Calu3 (cell line): ENCODE data around the gene MRM2. TPM values are rescaled to one million over a fixed set of nuclear protein-coding genes. Genes with fewer than 3 reads are reported as not detected.

Source experiments
- BruUV-seq: library from RNA; stranded (reverse); fragments of 400-500 nt; replicated peaks from 2 replicates; lab custom pipeline; 2021; lab: Mats Ljungman, UMichigan
- CTCF ChIA-PET: fragments of 300-600 bp; sonication (Branson Sonifier 250); formaldehyde crosslinking; loops from one replicate; lab custom pipeline; 2022; ENCODE audit warnings: antibody characterized with exemption; lab: Charles Lee
- DNase-seq: peaks from one replicate; pipeline ENCODE4 v3.0.0; 2022
- H3K27ac Mint-ChIP-seq: one replicate; pipeline ENCODE4 v1.8.0; 2022; ENCODE audit warnings: mixed read lengths; ENCODE audit not compliant: unreplicated experiment
- H3K27me3 Mint-ChIP-seq: one replicate; pipeline ENCODE4 v1.8.0; 2022; ENCODE audit warnings: mixed read lengths; ENCODE audit not compliant: unreplicated experiment
- H3K36me3 Mint-ChIP-seq: one replicate; pipeline ENCODE4 v1.8.0; 2022; ENCODE audit warnings: mild to moderate bottlenecking, moderate library complexity, mixed read lengths; ENCODE audit not compliant: insufficient read depth, unreplicated experiment
- H3K4me1 Mint-ChIP-seq: one replicate; pipeline ENCODE4 v1.8.0; 2022; ENCODE audit warnings: mild to moderate bottlenecking, low read depth, mixed read lengths; ENCODE audit not compliant: unreplicated experiment
- H3K4me3 Mint-ChIP-seq: one replicate; pipeline ENCODE4 v1.8.0; 2022; ENCODE audit warnings: mild to moderate bottlenecking, low read depth, moderate library complexity, mixed read lengths; ENCODE audit not compliant: unreplicated experiment
- H3K9me3 Mint-ChIP-seq: one replicate; pipeline ENCODE4 v1.8.0; 2022; ENCODE audit warnings: low read depth, mixed read lengths; ENCODE audit not compliant: unreplicated experiment
- intact Hi-C: fragments of 100-400 bp; cut with micrococcal nuclease; formaldehyde crosslinking; loops from one replicate; pipeline ENCODE4 v1.10.0; 2022; ENCODE audit not compliant: unreplicated experiment
- total RNA-seq: library from RNA; stranded (reverse); gene quantifications from 2 replicates; pipeline ENCODE4 v1.2.3, GENCODE V29; 2022
- TF ChIP-seq, protein P1 (sequence below): fragments of 200-600 bp; IDR thresholded peaks from one replicate; pipeline ENCODE4 v1.8.0; 2022; ENCODE audit warnings: antibody characterized with exemption; ENCODE audit not compliant: unreplicated experiment

Gene MRM2
- total RNA-seq, 1 experiment from 2014 or later = 64.3 TPM

DNA sequence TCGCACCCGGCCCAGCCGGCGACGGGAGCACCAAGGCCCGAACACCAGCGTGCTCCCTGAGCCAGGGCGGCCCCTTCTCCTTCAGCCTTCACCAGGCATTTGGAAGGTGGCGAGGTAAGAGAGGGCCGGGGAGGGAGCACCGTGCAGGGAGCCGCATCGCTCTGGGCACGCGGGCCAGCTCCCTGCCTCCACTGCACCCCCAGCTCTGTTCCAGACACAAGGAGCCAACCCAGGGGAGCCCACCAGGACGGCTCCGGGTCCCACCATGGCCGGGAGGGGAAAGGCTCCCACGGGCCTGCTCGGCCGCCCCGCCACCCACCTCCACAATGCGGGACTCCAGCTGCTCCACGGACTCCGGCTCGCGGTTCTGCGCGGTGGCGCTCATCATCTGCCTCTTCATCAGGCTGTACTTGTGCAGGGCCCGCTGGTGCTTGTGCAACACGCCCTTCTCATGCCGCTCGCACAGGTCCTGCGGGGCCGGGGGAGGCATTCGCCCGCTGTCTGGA lies 15.1 kb upstream of the MRM2 start:
- H3K27me3 Mint-ChIP-seq = no peaks in the 10 kb centered on the region
- H3K4me1 Mint-ChIP-seq = peaks cover 15% of the 10 kb centered on the region
- DNase-seq = no peak
- H3K27ac Mint-ChIP-seq = no peak overlapping the region
- TF ChIP-seq, protein P1, sequence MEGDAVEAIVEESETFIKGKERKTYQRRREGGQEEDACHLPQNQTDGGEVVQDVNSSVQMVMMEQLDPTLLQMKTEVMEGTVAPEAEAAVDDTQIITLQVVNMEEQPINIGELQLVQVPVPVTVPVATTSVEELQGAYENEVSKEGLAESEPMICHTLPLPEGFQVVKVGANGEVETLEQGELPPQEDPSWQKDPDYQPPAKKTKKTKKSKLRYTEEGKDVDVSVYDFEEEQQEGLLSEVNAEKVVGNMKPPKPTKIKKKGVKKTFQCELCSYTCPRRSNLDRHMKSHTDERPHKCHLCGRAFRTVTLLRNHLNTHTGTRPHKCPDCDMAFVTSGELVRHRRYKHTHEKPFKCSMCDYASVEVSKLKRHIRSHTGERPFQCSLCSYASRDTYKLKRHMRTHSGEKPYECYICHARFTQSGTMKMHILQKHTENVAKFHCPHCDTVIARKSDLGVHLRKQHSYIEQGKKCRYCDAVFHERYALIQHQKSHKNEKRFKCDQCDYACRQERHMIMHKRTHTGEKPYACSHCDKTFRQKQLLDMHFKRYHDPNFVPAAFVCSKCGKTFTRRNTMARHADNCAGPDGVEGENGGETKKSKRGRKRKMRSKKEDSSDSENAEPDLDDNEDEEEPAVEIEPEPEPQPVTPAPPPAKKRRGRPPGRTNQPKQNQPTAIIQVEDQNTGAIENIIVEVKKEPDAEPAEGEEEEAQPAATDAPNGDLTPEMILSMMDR = no peak
- intact Hi-C loops = no loop called here
- H3K4me3 Mint-ChIP-seq = no peak overlapping the region
- CTCF ChIA-PET = no interaction called here
- no peaks in the 10 kb centered on the region for H3K9me3 Mint-ChIP-seq
- BruUV-seq = no TSS peak
- H3K36me3 Mint-ChIP-seq = peaks cover 47% of the 10 kb centered on the region

- TF ChIP-seq, protein P1 = no peak
- Mint-ChIP-seq H3K27me3 (no peaks in the 10 kb centered on the region), H3K27ac (no peak overlapping the region), H3K9me3 (no peaks in the 10 kb centered on the region), H3K36me3 (peaks cover 42% of the 10 kb centered on the region), H3K4me1 (peaks cover 15% of the 10 kb centered on the region), H3K4me3 (no peak overlapping the region)
- no peak for DNase-seq
- BruUV-seq = no TSS peak
- CTCF ChIA-PET = no interaction called here
- intact Hi-C loops = no loop called here
Observed at GRCh38 chr7:2256306-2257045, 14.5 kb upstream of the MRM2 start.

DNA sequence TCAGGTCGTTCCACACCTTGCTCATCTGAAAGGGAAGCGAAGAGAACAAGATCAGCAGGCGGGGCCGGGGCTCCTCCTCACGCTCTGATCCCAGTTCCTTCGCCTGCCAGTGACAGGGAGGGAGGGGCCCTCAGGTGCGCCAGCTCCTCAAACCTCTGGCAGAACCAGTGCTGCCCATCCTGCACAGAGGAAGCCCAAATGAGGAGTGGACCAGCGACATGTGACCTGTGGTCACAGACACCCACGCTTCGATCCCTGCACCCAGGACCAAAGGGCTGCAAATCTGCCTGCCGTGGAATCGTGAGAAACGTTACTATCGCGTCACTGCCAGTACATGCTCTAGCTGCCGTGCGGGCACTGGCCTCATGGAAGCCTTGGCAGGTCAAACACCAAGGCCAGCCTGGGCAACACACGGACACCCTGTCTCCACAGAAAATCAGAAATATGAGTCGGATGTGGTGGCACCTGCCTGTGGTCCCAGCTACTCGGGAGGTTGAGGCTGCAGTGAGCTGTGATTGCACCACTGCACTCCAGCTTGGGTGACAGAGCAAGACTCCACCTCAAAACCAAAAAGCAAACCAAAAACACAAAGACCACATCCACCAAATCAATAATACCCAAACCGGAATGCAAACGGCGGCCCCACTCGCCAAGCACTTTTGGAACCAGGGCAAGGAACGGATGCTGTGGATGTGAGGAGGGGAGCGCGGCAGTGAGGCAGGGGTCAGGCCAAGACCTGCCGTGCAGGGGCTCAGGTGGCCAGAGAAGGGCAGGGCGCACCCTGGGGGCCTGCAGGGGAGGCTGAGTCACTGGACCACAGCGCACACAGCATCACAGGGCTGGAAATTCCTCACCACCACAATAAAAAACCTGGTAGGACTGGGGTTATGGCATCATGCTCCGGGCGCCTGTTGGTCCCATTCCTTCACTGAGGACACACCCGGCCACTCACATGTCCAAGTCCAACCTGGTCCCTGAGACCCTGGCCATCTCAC lies 13.4 kb upstream of the MRM2 start:
- BruUV-seq = no TSS peak
- intact Hi-C loops = no loop called here
- peak; percentile 25 for DNase-seq

More for the DNA sequence above, 13.4 kb upstream of the MRM2 start:
- Mint-ChIP-seq H3K4me1 (peaks cover 7% of the 10 kb centered on the region), H3K4me3 (no peak overlapping the region), H3K9me3 (no peaks in the 10 kb centered on the region), H3K36me3 (peaks cover 44% of the 10 kb centered on the region), H3K27ac (no peak overlapping the region), H3K27me3 (no peaks in the 10 kb centered on the region)
- CTCF ChIA-PET = no interaction called here
- TF ChIP-seq, protein P1 = no peak
